ENCODE results near the gene PEG3. TPM values are rescaled to one million over a fixed set of nuclear protein-coding genes. Genes with fewer than 3 reads are reported as not detected.
"Not testable (repeated sequence)": the region's sequence is repeated elsewhere in the genome, so short reads cannot be mapped to it uniquely, and the experiment has no call there.

PEG3 gene
- total RNA-seq, 1 donor from 2014 or later: not detected

GRCh38 chr19:56862741-56863140 lies 22.2 kb upstream of the PEG3 start:
- intact Hi-C loops (cut with micrococcal nuclease): no loop called here
- Mint-ChIP-seq H3K4me3 (ENCODE audit: low read depth) (no peak overlapping the region), H3K4me1 (ENCODE audit: low read depth) (no peaks in the 10 kb centered on the region), H3K36me3 (ENCODE audit: low read depth) (no peaks in the 10 kb centered on the region), H3K9me3 (peaks cover 70% of the 10 kb centered on the region), H3K27me3 (ENCODE audit: low read depth) (no peaks in the 10 kb centered on the region), H3K27ac (no peak overlapping the region)
- DNase-seq (ENCODE audit: low spot score): no peak

- H3K4me1 Mint-ChIP-seq (ENCODE audit: low read depth); H3K36me3 Mint-ChIP-seq (ENCODE audit: low read depth); H3K27ac Mint-ChIP-seq; H3K27me3 Mint-ChIP-seq (ENCODE audit: low read depth); H3K4me3 Mint-ChIP-seq (ENCODE audit: low read depth); DNase-seq (ENCODE audit: low spot score); intact Hi-C loops (cut with micrococcal nuclease): not testable (repeated sequence)
- peaks cover 71% of the 10 kb centered on the region for H3K9me3 Mint-ChIP-seq
Measured at GRCh38 chr19:56860409-56860808, 19.9 kb upstream of the PEG3 start.

- no peak for DNase-seq (ENCODE audit: low spot score)
- Mint-ChIP-seq H3K4me3 (ENCODE audit: low read depth) (no peak overlapping the region), H3K4me1 (ENCODE audit: low read depth) (no peaks in the 10 kb centered on the region), H3K27me3 (ENCODE audit: low read depth) (no peaks in the 10 kb centered on the region), H3K9me3 (peaks cover 68% of the 10 kb centered on the region), H3K36me3 (ENCODE audit: low read depth) (no peaks in the 10 kb centered on the region), H3K27ac (no peak overlapping the region)
- intact Hi-C loops (cut with micrococcal nuclease): no loop called here
Measured at GRCh38 chr19:56858026-56858425, 17.5 kb upstream of the PEG3 start.

GRCh38 chr19:56856822-56857221 lies 16.3 kb upstream of the PEG3 start:
- Mint-ChIP-seq H3K9me3 (peaks cover 71% of the 10 kb centered on the region), H3K4me3 (ENCODE audit: low read depth) (no peak overlapping the region), H3K36me3 (ENCODE audit: low read depth) (no peaks in the 10 kb centered on the region), H3K27me3 (ENCODE audit: low read depth) (no peaks in the 10 kb centered on the region), H3K4me1 (ENCODE audit: low read depth) (no peaks in the 10 kb centered on the region), H3K27ac (no peak overlapping the region)
- intact Hi-C loops (cut with micrococcal nuclease): no loop called here
- no peak for DNase-seq (ENCODE audit: low spot score)

GRCh38 chr19:56852361-56852760 lies 11.8 kb upstream of the PEG3 start:
- not testable (repeated sequence) for H3K4me3 Mint-ChIP-seq (ENCODE audit: low read depth)

GRCh38 chr19:56848166-56848565 lies 7.6 kb upstream of the PEG3 start:
- intact Hi-C loops (cut with micrococcal nuclease): no loop called here
- H3K4me3 Mint-ChIP-seq (ENCODE audit: low read depth): no peak overlapping the region
- H3K27ac Mint-ChIP-seq: no peak overlapping the region
- H3K9me3 Mint-ChIP-seq: peaks cover 58% of the 10 kb centered on the region
- no peaks in the 10 kb centered on the region for H3K36me3 Mint-ChIP-seq (ENCODE audit: low read depth)
- H3K27me3 Mint-ChIP-seq (ENCODE audit: low read depth): no peaks in the 10 kb centered on the region
- DNase-seq (ENCODE audit: low spot score): no peak
- H3K4me1 Mint-ChIP-seq (ENCODE audit: low read depth): no peaks in the 10 kb centered on the region

More at GRCh38 chr19:56852361-56852760, 11.8 kb upstream of the PEG3 start:
- H3K36me3 Mint-ChIP-seq (ENCODE audit: low read depth); H3K4me1 Mint-ChIP-seq (ENCODE audit: low read depth); H3K27ac Mint-ChIP-seq; H3K27me3 Mint-ChIP-seq (ENCODE audit: low read depth); intact Hi-C loops (cut with micrococcal nuclease); DNase-seq (ENCODE audit: low spot score): not testable (repeated sequence)
- H3K9me3 Mint-ChIP-seq: peaks cover 71% of the 10 kb centered on the region

GRCh38 chr19:56842412-56842811 lies 1.9 kb upstream of the PEG3 start:
- H3K27me3 Mint-ChIP-seq (ENCODE audit: low read depth): no peaks in the 10 kb centered on the region
- intact Hi-C loops (cut with micrococcal nuclease): no loop called here
- no peaks in the 10 kb centered on the region for H3K4me1 Mint-ChIP-seq (ENCODE audit: low read depth)
- H3K9me3 Mint-ChIP-seq: peaks cover 44% of the 10 kb centered on the region
- peaks cover 4% of the 10 kb centered on the region for H3K36me3 Mint-ChIP-seq (ENCODE audit: low read depth)
- no peak overlapping the region for H3K27ac Mint-ChIP-seq
- H3K4me3 Mint-ChIP-seq (ENCODE audit: low read depth): no peak overlapping the region
- DNase-seq (ENCODE audit: low spot score): no peak

- Mint-ChIP-seq H3K9me3 (peaks cover 43% of the 10 kb centered on the region), H3K27ac (no peak overlapping the region), H3K36me3 (ENCODE audit: low read depth) (peaks cover 4% of the 10 kb centered on the region), H3K27me3 (ENCODE audit: low read depth) (no peaks in the 10 kb centered on the region), H3K4me3 (ENCODE audit: low read depth) (no peak overlapping the region), H3K4me1 (ENCODE audit: low read depth) (no peaks in the 10 kb centered on the region)
- DNase-seq (ENCODE audit: low spot score): no peak
- intact Hi-C loops (cut with micrococcal nuclease): no loop called here
Measured at GRCh38 chr19:56841193-56841543, 642 bp upstream of the PEG3 start.

GRCh38 chr19:56839652-56840450 lies 675 bp downstream of the PEG3 start:
- Mint-ChIP-seq H3K36me3 (ENCODE audit: low read depth) (peaks cover 4% of the 10 kb centered on the region), H3K27ac (no peak overlapping the region), H3K4me3 (ENCODE audit: low read depth) (no peak overlapping the region), H3K9me3 (peaks cover 51% of the 10 kb centered on the region), H3K4me1 (ENCODE audit: low read depth) (no peaks in the 10 kb centered on the region), H3K27me3 (ENCODE audit: low read depth) (no peaks in the 10 kb centered on the region)
- DNase-seq (ENCODE audit: low spot score): no peak
- intact Hi-C loops (cut with micrococcal nuclease): no loop called here

GRCh38 chr19:56838909-56839651 lies 1.4 kb downstream of the PEG3 start:
- no peaks in the 10 kb centered on the region for H3K27me3 Mint-ChIP-seq (ENCODE audit: low read depth)
- no peaks in the 10 kb centered on the region for H3K4me1 Mint-ChIP-seq (ENCODE audit: low read depth)
- intact Hi-C loops (cut with micrococcal nuclease): no loop called here
- no peak overlapping the region for H3K4me3 Mint-ChIP-seq (ENCODE audit: low read depth)
- H3K36me3 Mint-ChIP-seq (ENCODE audit: low read depth): peaks cover 4% of the 10 kb centered on the region
- peaks cover 59% of the 10 kb centered on the region for H3K9me3 Mint-ChIP-seq
- DNase-seq (ENCODE audit: low spot score): no peak
- no peak overlapping the region for H3K27ac Mint-ChIP-seq

GRCh38 chr19:56838024-56838908 lies 2.3 kb downstream of the PEG3 start:
- H3K4me1 Mint-ChIP-seq (ENCODE audit: low read depth): no peaks in the 10 kb centered on the region
- H3K4me3 Mint-ChIP-seq (ENCODE audit: low read depth): no peak overlapping the region
- H3K27me3 Mint-ChIP-seq (ENCODE audit: low read depth): no peaks in the 10 kb centered on the region
- DNase-seq (ENCODE audit: low spot score): no peak
- no peak overlapping the region for H3K27ac Mint-ChIP-seq
- peaks cover 65% of the 10 kb centered on the region for H3K9me3 Mint-ChIP-seq
- peaks cover 4% of the 10 kb centered on the region for H3K36me3 Mint-ChIP-seq (ENCODE audit: low read depth)
- intact Hi-C loops (cut with micrococcal nuclease): no loop called here

GRCh38 chr19:56837492-56838023 lies 3.0 kb downstream of the PEG3 start:
- DNase-seq (ENCODE audit: low spot score): no peak
- no peaks in the 10 kb centered on the region for H3K4me1 Mint-ChIP-seq (ENCODE audit: low read depth)
- H3K27ac Mint-ChIP-seq: no peak overlapping the region
- peaks cover 4% of the 10 kb centered on the region for H3K36me3 Mint-ChIP-seq (ENCODE audit: low read depth)
- H3K27me3 Mint-ChIP-seq (ENCODE audit: low read depth): no peaks in the 10 kb centered on the region
- H3K4me3 Mint-ChIP-seq (ENCODE audit: low read depth): no peak overlapping the region
- H3K9me3 Mint-ChIP-seq: peaks cover 71% of the 10 kb centered on the region
- intact Hi-C loops (cut with micrococcal nuclease): no loop called here
